ENCODE results near the gene IL12A. TPM values are rescaled to one million over a fixed set of nuclear protein-coding genes. Genes with fewer than 3 reads are reported as not detected.

IL12A gene
- total RNA-seq, 1 donor from 2014 or later: 1.0 TPM

GRCh38 chr3:159989973-159990846 is 1.6 kb downstream of the IL12A start:
- DNase-seq (ENCODE audit: low read depth): no peak

DNA sequence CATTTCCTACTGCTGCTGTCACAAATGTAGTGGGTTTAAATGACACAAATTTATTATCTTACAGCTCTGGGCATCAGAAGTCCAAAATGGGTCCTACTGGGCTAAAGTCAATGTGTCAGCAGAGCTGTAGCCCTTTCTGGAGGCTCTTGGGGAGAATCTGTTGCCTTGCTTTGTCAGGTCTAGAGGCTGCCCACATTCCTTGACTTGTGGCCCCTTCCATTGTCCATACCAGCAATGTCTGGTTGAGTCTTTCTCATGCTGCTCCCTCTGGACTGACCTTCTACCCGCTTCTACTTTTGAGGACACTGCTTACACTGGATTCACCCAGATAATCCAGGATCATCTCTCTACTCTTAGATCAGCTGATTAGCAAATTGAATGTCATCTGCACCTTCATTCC is 3.0 kb downstream of the IL12A start:
- DNase-seq (ENCODE audit: low read depth): no peak

- no peak for DNase-seq (ENCODE audit: low read depth)
Measured at GRCh38 chr3:159992589-159992988, 4.0 kb downstream of the IL12A start.

GRCh38 chr3:159994182-159994581 is 5.5 kb downstream of the IL12A start:
- no peak for DNase-seq (ENCODE audit: low read depth)

GRCh38 chr3:159995091-159995490 is 6.5 kb downstream of the IL12A start:
- DNase-seq (ENCODE audit: low read depth): no peak

DNA sequence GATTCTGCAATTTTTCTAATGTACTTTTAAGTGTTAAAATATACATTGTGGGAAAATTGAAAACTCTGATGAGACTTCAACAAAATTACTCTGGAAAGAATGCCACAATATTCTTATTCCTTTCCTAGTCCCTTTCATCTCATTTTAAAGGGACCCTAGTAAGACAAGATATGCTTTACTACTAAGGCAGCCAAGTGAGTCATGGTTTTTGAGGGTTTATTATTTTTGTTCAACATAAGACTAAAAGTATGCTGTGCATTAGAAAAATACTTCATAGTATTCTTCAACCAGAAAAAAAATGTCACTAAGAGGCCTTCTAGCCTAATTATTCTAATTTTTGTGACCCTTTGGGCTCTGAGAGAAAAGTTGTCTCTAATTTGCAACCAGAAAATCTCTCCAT is 7.4 kb downstream of the IL12A start:
- no peak for DNase-seq (ENCODE audit: low read depth)

GRCh38 chr3:159996959-159997358 is 8.3 kb downstream of the IL12A start:
- DNase-seq (ENCODE audit: low read depth): no peak

GRCh38 chr3:160001148-160001760 is 12.6 kb downstream of the IL12A start:
- no peak for DNase-seq (ENCODE audit: low read depth)

DNA sequence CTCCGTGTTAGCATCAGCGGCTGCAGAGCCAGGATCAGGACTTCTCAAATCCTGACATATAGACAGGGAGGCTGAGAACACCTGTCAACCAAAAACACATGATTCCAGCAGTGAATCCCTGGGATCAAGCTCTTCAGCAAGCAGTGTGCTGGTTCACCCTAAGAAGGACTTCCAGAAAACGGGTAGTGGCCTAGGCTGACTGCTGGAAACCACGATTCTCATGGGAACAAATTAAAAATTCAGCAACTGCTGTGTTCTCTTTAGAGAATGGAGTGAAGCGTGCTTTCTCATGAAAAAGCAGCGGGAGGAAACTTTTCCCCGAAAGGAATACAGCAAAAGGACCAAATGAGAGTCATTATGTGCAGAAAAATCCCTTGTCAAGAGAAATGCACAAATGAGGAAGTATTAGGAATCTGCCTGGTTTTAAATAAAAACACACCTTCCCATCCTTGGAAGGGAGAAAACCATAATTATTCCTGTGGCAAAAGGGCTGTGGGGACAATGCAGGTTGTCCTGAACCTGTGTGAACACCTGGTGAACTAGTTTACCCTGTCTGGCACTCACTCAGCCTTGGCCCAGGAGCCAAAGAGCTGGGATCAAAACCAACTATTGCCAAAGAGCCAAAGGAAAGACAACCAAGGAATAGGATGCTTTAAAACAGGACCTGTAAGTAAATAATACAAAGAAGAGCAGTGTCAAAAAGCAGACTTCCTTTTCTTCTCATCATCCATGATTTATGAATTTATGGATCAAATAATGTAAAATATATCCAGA is 13.4 kb downstream of the IL12A start:
- DNase-seq (ENCODE audit: low read depth): no peak

DNA sequence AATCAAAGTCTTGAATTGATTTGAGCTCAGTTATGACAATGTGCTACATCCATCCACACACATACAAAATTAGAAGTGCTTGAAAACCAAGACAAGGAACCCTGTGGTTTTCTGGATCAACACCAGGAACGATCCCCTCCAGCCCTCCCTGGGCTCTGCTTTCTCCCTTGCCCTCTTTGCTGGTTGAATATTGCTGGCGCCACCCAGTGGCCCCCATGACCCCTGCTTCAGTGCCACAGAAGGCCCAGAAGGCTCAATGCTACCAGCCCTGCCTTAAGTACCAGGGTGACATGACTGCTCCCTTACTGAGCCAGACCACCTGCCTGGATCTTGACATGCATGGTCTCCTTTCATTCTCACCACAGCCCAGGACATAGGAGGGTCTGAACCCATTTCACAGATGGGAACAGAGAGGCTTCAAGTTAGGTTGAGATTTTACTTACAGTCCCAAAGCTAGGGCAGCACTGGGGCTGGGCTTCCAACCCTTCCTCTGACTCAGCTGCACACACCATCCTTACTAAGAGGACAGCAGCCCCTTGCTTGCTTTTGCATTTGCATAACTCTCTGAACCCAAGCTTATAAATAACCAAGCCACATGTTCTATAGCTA is 15.0 kb downstream of the IL12A start:
- peak; percentile 35 for DNase-seq (ENCODE audit: low read depth)

DNA sequence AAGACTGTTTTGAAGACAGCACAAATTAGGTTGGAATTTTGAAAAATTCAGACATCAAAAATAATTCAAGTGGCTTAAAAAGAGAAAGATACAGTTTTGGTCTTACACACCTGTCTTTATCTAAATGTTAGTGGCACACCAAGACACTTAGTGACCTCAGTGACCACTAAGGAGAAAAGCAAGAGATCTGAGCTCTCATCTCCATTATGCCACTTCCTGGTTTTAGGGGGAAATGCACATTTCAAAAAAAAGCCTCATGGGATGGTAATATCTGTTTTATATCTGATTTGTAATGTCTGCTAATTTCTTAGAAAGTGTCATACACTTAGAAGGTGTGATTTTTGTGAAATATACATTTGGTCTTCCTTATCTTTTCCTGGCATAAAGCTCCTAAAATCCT is 16.4 kb downstream of the IL12A start:
- no peak for DNase-seq (ENCODE audit: low read depth)

DNA sequence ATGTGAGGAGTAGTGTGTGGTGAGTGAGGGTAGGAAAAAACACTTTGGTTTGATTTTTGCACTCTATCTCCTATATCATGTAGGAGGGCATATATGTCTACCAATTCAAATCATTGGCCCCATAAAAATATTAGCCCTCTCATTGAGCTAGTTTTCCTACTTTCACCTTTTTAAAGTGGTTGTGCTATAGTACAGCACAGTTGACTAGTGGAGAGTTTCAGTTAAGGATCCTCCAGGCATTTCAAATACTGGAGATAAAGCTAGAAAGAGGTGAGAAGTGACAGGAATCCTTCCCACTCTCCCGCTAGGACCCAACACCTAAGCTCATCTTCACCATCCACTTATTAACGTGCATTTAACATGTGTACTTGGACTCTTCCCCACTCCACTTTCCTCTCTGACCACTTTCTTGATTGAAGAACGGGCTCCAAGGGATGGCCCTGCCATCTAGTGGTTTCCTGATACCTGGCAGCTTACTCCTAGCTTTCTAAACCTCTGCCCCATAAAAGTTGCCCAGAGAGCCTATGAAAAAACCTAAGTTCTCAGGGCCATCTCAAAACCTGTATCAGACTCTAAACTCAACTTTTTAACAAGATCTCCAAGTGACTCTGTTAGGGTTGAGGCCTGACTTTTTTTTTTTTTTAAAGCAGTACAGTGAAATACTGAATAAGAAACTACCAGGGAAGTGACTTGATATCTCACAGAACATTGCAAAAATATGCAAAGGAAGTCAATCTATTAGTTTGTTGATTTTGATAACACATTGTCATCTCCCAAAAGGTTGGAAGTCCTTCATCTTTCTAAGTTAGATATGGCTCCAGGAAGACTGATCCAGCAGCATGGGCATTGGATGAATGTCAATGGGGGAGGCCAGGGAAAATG is 17.9 kb downstream of the IL12A start:
- DNase-seq (ENCODE audit: low read depth): peak; percentile 64

DNA sequence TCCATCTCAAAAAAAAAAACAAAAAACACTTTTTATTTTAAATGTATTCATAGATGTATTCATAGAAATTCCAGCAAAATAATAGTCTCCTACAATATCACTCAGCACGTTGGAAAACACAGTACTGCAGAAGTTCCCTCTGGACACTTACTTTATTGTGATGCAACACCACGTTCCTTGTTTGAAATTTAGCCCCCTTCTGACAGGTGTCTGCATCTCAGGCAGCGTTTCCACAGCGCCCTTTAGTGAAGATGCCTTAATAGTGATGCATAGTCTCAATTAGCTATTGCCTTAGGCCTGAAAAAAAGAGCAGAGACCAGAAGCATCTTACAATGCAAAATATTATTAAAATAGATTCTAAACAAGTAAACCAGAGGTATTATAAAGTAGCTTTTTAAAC is 20.3 kb downstream of the IL12A start:
- DNase-seq (ENCODE audit: low read depth): no peak

DNA sequence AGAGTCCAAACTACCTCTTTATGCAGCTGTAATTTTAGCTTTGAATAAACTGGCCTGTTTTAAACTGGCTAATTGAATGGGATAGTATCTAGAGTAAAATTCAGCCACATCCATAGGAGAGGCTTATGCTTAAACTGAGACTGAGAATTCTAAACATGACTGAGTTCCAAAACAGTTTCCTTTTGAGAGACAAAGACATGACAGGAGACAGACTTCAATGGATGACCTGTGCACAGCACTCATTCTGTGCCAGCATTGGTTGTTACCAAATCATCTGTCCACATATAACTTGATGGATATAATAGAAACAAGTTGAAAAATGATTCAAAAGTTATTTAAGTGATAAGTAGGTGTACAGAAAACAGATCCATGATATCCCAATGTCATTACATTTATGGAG is 20.9 kb downstream of the IL12A start:
- no peak for DNase-seq (ENCODE audit: low read depth)

DNA sequence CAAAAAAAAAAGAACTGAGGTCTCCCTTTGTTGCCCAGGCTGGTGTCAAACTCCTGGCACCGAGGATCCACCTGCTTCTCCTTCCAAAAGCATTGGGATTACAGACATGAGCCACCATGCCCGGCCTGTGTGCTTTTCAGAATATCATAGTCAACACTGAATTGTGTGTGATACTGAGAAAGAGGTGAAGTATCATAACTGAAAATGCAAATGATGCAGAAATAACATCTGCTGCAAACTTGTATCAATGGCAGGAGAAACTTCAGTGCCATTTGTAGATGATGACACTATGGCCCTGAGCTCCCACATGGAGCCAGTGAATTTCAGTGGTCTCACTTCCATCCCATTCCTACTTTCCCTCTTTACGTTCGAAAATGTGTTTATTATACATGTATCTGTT is 21.9 kb downstream of the IL12A start:
- no peak for DNase-seq (ENCODE audit: low read depth)

- DNase-seq (ENCODE audit: low read depth): no peak
Measured at GRCh38 chr3:160012108-160012507, 23.5 kb downstream of the IL12A start.

- DNase-seq (ENCODE audit: low read depth): peak; percentile 49
Measured at GRCh38 chr3:160016972-160017371, 28.3 kb downstream of the IL12A start.

DNA sequence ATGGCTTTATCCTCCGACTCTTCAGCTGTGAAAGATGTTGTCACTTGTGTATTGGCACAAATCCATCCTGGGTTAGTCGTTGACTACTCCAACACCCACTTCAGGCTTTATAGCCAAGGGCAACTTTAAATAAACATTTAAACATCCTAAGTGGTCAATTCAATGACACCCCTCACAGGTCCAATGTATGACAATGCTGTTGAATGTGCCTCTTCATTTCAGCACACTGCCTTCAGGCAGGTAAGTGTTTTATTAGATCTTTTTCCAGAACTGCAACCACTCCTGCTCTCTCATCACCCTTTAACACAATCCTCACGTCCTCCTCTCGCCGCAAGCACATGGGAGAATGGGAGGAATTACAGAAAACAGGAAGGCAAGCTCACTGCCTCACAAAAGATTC is 30.3 kb downstream of the IL12A start:
- DNase-seq (ENCODE audit: low read depth): no peak

DNA sequence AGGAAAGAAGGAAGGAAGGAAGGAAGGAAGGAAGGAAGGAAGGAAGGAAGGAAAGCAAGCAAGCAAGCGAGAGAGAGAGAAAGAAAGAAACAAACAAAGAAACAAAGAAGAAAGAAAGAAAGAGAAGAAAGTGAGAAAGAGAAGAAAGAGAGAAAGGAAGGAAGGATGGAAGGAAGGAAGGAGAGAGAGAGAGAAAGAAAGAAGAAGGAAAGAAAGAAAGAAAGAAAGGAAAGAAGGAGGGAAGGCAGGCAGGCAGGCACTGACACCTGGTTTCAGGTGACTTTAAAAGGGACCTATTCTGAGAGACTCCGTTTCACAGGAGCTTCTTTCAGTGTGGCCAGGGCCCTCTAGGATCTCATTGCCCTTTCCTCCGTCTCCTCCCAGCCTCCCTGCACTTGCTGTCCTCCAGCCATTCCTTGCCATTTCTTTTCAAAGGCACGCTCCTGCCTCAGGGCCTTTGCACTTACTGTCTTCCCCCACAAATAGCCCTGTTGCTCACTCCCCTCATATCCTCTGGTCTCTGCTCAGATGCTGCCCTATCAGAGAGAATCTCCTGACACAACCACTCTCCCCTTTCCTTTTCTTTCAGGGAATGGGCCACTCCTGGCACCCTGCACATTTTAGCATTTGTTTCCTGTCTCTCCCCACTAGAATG is 31.5 kb downstream of the IL12A start:
- no peak for DNase-seq (ENCODE audit: low read depth)

GRCh38 chr3:160022068-160022467 is 33.4 kb downstream of the IL12A start:
- no peak for DNase-seq (ENCODE audit: low read depth)

GRCh38 chr3:160023476-160023875 is 34.8 kb downstream of the IL12A start:
- DNase-seq (ENCODE audit: low read depth): no peak
